Measurements from ENCODE around the gene POLE2.
"Not testable (repeated sequence)": the region's sequence is repeated elsewhere in the genome, so short reads cannot be mapped to it uniquely, and the experiment has no call there.

Gene POLE2

DNA sequence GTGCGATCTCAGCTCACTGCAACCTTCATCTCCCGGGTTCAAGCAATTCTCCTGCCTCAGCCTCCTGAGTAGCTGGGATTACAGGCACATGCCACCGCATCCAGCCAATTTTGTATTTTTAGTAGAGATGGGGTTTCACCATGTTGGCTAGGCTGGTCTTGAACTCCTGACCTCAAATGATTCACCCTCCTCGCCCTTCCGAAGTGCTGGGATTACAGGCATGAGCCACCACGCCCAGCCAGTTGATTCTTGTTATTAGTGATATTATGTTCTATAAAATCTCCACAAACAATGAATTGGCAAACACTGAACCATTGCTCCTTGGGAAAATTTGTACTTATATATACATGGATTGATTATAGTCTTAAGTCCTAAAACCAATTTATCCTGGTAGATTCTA lies 30.5 kb downstream of the POLE2 start:
- DNase-seq: not testable (repeated sequence)

DNA sequence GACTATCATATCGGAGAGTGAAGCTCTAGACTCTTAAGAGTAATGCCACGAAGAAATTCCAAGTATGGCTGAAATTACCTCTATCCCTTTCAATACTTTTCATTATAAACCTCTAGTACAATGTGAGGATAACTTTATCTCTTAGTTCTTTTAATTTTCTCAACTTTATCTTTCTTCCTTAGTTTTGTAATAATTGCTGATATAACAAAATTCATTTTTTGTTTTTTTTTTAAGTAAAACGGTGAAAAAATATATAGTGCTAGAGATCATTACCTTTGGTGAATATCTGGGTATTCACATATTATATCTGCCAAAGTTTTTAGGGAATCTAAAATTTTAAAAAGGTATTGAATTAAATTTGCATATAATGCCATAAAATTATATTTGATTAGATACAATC lies 33.5 kb downstream of the POLE2 start:
- DNase-seq: no peak

DNA sequence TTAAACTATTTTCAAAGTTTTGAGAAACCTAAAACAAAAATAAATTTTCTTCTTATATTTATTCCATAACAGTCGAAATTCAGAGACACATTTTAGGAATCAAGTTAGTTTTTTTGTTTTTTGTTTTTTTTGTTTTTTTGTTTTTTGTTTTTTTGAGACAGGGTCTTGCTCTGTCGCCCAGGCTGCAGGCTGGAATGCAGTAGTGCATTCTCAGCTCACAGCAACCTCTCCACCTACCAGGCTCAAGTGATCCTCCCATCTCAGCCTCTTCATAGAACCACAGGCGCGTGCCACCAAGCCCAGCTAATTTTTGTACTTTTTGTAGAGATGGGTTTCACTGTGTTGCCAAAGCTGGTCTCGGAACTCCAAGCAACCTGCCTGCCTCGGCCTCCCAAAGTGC lies 34.5 kb downstream of the POLE2 start:
- DNase-seq: no peak

DNA sequence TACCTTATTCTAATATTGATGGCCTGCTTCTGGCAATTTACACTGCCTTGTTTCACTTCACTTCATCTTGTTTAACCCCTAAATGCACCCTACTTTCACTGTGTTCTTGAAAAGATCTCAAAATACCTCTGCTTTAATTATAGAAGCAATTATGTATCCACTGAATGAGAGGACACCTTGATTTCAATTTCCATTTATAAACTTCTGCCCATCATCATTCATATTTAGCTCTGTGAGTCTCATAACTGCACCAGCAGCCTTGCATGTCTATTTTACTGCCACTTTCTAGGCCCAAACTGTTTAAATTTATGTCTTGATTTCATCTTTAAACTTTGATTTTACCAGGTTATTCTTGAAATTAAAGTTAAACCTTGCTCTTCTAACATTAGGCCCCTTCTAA lies 45.9 kb downstream of the POLE2 start:
- DNase-seq: no peak

DNA sequence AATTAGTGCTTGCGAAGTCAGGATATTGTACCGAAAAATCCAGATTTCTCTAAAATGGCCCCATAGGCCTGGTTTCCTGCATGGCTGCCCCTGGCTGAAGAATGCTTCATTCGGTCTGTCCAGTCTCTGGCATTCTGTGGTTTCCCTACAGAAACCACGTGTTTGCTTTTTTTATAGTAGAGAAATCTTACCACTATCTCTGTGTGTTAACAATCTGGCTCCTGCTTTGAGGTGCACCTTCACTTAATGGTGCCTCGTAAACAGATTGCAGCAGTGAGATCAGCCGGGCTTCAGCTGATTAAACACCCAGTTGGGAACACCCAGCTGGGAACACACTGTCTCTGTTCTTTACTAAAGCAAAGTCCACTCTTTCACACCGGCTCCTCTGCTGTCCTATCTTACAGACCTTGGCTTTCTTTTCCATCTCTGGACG lies 46.3 kb downstream of the POLE2 start:
- no peak for DNase-seq

DNA sequence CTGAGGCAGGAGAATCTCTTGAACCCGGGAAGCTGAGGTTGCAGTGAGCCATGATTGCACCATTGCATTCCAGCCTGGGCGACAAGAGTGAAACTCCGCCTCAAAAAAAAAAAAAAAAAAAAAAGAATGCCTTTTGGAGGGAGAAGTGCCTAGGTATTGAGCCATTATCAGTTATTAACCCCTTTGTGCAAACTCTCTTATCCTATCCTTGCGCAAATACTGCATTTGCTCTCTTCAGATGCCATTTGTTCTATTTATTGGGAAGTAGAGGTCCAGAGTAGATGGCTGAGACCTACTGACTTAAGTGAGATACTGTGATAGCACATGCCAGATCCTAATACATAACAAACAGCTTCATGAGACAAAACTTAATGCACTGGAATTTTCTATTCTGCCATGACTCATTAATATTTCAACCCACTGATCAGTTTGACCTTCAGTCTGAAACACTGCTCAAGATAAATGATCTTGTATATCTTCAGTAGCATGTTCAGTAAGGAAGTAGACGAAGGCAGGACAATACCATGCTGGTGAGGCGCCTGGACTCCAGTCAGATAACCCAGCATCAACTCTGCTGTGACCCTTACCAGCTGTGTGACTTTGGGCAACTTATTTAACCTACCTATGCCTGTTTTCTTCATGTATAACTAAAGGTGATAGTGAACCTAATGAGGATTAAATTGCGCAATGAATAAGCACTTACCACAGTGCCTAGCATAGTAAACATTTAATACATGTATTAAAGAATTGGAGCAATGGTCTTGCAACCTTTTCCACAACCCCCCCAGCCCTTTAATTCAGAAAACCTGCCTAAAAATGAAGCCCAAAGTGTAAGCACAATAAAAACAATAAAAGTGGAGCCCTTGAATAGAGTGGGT lies 47.2 kb downstream of the POLE2 start:
- no peak for DNase-seq

DNA sequence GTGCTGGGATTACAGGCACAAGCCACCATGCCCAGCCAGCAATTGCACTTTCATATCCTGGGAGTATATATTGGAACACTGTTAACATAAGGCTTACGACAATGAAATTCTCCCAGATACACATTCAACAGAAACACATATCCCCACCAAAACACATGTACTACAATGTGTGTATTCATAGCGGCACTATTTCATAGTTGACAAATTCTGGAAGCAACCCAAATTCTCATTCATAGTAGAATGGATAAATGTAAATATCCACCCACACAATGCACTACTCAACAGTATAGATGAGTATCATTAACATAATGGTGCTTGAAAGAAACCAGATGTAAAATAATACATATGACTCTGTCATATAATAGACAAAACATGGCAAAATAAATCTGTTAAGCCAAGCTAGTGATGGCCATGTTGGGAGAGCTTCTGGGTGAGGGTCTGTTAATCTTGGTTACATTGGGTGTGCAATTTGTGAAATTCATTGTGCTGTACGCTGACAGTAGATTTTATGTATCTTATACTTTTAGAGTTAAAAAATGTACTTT lies 50.4 kb downstream of the POLE2 start:
- no peak for DNase-seq

DNA sequence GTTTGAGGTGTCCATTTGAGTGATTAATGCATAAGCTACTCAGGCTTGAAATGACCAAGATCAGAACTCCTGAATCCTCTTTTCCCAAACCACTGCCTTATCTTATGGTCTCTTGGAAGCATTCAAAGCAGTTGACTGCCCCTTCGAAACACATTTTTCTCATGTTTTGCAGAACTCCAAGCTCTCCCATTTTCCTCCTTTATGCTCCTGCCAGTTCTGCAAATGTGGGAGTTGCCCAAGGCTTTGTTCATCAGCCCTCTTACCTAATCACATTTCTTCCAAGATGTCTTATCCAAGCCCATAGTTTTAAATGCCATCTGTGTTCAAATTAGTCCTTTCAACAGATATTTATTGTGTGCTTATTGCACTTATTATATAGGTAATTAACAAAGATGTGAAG lies 51.1 kb downstream of the POLE2 start:
- DNase-seq: no peak

DNA sequence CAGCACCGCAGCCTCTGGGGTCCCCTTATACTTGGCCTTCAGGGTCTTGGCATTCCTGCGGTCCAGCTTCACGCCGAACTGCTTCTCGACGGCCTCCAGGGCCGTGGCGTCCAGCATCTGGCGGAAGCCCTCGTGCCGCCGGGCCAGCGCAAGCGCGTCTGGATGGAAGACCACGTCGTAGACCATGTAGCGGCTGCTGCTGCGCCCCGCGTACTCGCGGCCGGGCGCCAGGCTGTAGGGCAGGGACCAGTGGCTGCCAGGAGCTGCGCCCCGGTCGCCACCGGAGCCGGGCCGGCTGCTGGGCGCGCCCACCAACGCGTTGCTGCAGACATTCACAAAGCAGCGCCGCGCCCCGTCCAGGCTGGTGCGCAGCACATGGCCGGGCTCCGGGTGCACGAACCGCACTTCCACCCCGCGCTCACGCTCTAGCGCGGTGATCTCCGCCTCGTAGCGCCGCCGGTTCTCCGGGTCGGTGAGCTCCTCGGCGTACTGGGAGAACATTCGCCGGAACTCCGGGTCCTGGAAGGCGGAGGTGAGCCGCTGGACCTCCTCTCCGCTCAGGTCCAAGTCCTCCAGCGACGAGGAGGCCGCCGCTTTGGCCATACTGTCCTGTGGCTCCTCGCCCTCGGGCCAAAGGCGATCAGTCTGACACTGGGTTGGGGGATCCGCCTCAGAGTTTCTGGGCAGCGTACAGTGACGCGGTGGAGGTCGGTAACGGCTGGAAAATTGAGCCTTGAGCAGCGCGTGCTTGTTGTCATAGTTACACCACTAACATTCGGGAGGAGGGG lies 53.3 kb downstream of the POLE2 start, which contains the start of gene DNAAF2:
TSS of gene DNAAF2 (minus strand) at position 698 of the 788 bp plus-strand sequence. CDS start at position 603, 95 bp downstream.
- DNase-seq: peak; percentile 67

DNA sequence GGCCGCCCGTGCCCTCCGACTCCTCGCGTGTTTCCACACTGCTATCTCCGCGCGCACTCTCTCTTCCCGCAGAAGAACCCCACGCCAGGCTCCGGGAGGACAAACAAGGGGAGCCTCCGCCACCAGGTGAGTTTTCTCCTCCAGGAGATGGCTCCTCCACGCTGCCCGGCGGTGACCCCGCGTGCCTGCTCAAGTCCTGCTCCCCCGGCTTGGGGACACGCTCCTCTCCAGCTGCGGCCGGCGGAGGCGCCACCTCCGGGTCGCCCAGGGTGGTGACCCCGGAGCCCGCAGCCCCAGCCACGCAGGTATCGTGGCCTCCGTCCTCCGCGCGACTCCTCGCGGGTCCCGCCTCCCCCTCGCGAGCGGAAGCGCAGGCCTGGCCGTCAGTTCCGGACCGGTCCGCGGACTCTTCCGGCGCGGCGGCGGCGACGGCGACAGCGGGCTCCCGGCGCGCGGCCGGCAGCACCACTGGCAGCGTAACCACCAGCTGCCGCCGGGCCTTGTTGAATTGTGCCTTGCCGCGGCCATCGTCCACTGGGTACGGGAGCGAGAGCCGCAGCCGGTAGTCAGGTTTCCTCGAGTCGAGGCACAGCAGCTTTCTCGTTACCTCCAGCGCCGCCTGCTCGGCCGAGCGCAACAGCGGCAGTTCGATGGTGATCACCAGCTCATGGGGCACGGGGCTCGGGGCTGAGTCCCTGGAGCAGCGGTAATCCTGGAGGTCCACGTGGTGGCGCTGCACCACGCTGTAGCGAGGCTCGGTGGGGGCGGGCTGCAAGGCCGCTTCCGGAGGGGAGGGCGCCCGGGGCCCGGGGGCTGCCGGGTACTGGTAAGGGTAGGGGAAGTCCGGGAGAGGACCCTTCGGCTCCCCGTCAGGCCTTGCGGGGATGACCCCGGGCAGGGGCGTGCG lies 54.1 kb downstream of the POLE2 start:
- peak; percentile 94 for DNase-seq

DNA sequence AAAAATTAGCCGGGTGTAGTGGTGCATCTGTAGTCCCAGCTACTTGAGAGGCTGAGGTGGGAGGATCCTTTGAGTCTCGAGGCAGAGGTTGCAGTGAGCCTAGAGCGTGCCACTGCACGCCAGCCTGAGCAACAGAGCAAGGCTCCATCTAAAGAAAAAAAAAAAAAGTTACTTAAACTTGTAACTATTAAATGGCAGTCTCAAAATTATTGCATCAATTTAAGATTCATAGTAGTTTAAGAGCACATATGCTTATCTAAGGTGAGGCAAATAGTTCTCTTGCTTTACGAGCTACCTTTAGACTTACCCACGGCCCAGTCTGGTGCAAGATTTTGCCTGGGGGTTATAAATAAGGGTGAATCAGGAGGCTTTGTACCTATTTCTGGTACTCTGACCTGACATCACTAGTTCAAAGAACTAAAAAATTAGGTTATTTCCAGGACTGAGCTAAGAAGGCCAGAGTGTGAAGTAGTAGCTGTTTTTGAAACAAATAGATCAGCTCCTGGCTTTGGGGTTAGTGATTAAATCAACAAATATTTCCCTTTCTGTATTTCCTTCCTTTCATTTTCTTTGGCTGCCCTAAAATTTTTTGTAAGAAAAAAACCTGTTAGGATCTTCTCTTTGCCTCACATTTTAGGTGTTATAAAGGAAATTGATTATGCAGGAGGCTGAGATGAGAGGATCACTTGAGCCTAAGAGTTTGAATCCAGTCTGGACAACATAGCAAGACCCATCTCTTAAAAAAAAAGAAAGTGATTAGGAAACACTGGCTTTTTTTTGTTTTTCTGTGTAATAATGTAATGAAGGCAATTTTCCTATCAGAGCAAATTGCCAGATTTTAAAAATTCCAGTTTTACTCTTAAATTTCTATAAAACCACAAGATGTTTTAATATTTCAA lies 63.8 kb downstream of the POLE2 start:
- no peak for DNase-seq

DNA sequence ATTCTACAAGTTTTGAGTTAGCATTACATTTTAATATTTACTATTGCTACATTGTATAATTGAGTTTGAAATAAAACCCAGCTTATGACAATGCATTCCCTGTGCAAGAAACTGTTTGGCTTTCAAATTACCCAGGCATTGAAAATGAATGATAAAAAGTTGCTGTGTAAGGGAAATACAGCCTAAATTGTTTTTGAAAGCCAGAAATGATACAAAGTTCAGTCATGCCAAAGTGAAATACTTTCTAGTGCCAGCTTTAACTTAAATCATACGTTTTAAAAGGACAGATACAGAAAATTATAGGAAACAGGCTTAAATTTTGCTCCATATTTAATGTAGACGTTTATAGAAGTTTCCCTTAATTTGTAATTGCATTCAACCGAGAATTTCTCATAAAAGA lies 64.6 kb downstream of the POLE2 start:
- no peak for DNase-seq

DNA sequence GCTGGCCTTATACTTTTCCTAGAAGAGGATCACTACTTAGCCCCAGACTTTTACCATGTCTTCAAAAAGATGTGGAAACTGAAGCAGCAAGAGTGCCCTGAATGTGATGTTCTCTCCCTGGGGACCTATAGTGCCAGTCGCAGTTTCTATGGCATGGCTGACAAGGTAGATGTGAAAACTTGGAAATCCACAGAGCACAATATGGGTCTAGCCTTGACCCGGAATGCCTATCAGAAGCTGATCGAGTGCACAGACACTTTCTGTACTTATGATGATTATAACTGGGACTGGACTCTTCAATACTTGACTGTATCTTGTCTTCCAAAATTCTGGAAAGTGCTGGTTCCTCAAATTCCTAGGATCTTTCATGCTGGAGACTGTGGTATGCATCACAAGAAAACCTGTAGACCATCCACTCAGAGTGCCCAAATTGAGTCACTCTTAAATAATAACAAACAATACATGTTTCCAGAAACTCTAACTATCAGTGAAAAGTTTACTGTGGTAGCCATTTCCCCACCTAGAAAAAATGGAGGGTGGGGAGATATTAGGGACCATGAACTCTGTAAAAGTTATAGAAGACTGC lies 65.9 kb downstream of the POLE2 start:
- DNase-seq: no peak

DNA sequence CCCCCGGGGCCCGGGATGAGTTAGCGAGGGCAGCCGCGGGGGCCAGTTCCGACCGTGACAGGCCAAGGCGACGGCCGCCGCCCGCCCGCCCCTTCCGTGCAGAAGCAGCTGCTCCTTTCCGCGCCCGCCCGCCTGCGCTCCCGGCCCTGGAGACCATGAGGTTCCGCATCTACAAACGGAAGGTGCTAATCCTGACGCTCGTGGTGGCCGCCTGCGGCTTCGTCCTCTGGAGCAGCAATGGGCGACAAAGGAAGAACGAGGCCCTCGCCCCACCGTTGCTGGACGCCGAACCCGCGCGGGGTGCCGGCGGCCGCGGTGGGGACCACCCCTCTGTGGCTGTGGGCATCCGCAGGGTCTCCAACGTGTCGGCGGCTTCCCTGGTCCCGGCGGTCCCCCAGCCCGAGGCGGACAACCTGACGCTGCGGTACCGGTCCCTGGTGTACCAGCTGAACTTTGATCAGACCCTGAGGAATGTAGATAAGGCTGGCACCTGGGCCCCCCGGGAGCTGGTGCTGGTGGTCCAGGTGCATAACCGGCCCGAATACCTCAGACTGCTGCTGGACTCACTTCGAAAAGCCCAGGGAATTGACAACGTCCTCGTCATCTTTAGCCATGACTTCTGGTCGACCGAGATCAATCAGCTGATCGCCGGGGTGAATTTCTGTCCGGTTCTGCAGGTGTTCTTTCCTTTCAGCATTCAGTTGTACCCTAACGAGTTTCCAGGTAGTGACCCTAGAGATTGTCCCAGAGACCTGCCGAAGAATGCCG lies 66.7 kb downstream of the POLE2 start:
- peak; percentile 73 for DNase-seq

DNA sequence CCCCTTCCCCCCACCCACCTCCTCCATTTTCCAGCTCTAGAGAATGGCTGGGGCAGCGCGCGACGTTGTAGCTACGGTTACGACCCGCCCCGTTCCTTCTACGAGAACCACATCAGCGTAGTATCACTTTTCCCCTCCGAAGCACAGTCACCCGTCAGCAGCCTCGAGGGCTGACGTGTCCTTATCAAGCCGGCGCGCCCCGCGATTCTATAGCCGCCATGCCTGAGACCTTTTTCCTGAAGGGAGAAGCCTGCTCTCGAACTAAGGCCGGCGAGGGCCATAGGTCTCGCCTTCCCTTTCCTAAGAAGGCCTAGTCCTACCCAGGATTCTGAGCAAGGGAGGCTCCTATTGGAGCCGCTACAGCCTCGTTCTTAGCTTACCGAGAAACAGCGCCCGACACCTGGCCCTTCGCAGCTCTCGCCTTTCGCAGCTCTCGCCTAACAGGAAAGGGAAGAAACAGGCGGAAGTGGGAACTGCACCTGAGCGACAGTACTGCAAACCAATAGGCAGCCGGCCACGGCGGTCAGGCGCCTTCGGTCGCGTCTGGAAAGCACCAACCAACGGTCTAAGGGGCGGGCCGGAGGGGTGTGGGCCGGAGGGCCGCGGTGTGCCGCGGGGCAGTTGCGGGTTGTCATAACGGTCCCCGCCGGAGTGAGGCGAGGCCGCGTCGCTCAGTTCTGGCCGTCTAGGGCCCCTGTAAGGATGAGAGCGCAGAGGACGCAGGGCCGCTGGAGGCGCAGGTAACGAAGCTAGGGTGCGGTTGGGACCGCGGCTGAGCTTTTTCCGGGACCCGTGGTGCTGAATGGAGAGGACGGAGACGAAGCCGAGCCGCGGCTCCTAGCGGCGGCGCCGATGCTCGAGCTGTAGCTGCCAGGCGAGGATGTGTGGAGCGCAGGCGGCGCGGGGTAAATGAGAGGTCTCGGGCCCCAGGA lies 67.6 kb downstream of the POLE2 start, which contains the start of the genes MGAT2 and RPL36AL:
TSS of gene MGAT2 (plus strand) at position 618 of the 932 bp plus-strand sequence. CDS start 470 bp downstream, outside the sequence.
TSS of gene RPL36AL (minus strand) at position 445 of the 932 bp plus-strand sequence. CDS start 1,522 bp downstream, outside the sequence.
- peak; percentile 96 for DNase-seq

DNA sequence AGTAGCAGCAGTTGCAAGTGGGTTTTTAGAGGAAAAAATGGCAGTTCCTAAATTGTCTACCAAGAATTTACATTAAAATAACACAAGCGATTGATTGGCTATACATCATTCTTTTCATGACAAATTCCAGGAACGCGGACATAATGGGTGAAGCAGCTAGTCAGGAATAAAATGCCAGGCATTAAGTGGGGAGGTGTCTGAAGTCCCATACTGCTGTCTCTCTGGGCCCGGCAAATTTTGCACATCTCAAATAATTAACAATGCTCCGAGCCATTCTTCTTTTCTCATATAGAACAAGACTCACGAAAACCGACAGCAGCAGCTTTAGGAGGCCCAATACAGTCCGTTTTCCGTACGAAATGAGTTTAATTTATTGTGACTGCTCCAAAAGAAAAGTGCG lies 68.3 kb downstream of the POLE2 start:
- DNase-seq: no peak

DNA sequence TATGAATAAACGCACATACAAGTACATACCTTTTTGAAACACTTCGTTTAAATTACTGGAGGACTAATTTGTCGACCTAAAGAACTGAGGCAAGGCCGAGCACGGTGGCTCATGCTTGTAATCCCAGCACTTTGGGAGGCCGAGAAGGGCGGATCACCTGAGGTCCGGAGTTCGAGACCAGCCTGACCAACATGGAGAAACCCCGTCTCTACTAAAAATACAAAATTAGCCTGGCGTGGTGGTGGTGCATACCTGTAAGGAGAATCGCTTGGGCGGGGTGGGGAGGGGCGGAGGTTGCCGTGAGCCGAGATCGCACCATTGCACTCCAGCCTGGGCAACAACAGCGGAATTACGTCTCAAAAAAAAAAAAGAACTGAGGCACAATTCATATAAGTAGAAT lies 68.7 kb downstream of the POLE2 start:
- not testable (repeated sequence) for DNase-seq

DNA sequence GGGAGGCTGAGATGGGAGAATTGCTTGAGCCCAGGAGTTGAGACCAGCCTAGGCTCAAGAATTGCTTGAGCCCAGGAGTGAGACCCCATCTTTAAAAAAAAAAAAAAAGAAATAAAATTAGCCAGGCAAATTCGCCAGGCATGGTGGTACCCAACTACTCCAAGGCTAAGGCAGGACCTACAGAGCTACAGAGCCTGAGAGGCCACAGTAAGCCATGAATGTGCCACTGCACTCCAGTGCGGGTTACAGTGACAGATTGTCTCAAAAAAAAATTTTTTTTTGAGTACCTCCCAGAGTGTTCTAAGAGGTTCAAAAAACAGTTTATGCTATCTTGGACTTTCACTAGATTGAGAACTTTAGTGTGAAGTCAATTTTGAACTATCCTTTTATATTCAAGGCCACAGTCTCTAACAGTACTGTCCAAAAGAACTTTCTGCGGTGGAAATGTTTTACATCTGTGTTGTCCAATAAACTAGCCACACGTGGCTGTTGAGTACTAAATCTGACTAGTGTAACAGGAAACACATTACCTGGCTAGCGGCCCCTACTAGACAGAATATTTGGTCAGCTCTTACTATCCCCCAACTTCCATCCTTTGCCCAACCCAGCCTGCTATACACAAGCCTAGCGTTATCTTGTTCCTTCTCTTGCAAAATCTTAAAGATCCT lies 70.0 kb downstream of the POLE2 start:
- DNase-seq: no peak

Data from NCI-H2171 (cell line).